GM23338 (cell line): ENCODE data around the gene ONECUT3. TPM values are rescaled to one million over a fixed set of nuclear protein-coding genes. Genes with fewer than 3 reads are reported as not detected.

Experiments used
- ATAC-seq: fragments of 200-7000 bp; cut with Tn5 transposase; 3 replicates; pipeline ENCODE4 v1.9.1; 2020
- DNase-seq: peaks from one replicate; pipeline ENCODE4 v3.0.0-alpha.2; 2015; ENCODE audit warnings: low spot score
- H2AFZ ChIP-seq: fragments of 200-600 bp; sonication (generic); 2 replicates; pipeline ENCODE4 v1.8.0; 2016; ENCODE audit warnings: antibody characterized with exemption, mild to moderate bottlenecking, moderate library complexity
- H3F3A ChIP-seq: fragments of 200-600 bp; sonication (generic); replicated peaks from 2 replicates; pipeline ENCODE4 v1.8.0; 2017; ENCODE audit warnings: antibody characterized with exemption, mixed run types, low read depth
- H3K27ac ChIP-seq: fragments of 200-600 bp; sonication (generic); 2 replicates; pipeline ENCODE4 v1.6.1; 2016; ENCODE audit warnings: low read depth
- H3K27me3 ChIP-seq: fragments of 200-600 bp; sonication (generic); 2 replicates; pipeline ENCODE4 v1.8.0; 2016; ENCODE audit warnings: mild to moderate bottlenecking, mixed run types, moderate library complexity; ENCODE audit not compliant: insufficient read depth
- H3K36me3 ChIP-seq: fragments of 200-600 bp; sonication (generic); 2 replicates; pipeline ENCODE4 v1.8.0; 2016; ENCODE audit warnings: mild to moderate bottlenecking; ENCODE audit not compliant: insufficient read depth
- H3K4me1 ChIP-seq: fragments of 200-600 bp; sonication (generic); 2 replicates; pipeline ENCODE4 v1.8.0; 2016; ENCODE audit warnings: mild to moderate bottlenecking, moderate library complexity; ENCODE audit not compliant: insufficient read depth
- H3K4me2 ChIP-seq: fragments of 200-600 bp; sonication (generic); 2 replicates; pipeline ENCODE4 v1.7.1; 2017; ENCODE audit warnings: mixed run types
- H3K4me3 ChIP-seq: fragments of 200-600 bp; sonication (generic); 2 replicates; pipeline ENCODE4 v1.6.1; 2016; ENCODE audit warnings: mixed run types
- H3K79me2 ChIP-seq: fragments of 200-600 bp; sonication (generic); replicated peaks from 2 replicates; pipeline ENCODE4 v1.8.0; 2017; ENCODE audit warnings: mild to moderate bottlenecking; ENCODE audit not compliant: insufficient read depth
- H3K9me2 ChIP-seq: fragments of 200-600 bp; sonication (generic); 2 replicates; pipeline ENCODE4 v1.8.0; 2017; ENCODE audit not compliant: insufficient read depth
- H4K20me1 ChIP-seq: fragments of 200-600 bp; sonication (generic); replicated peaks from 2 replicates; pipeline ENCODE4 v1.8.0; 2017; ENCODE audit warnings: mild to moderate bottlenecking; ENCODE audit not compliant: insufficient read depth
- H3K27ac Mint-ChIP-seq: 2 replicates; pipeline ENCODE4 v1.8.0; 2020; ENCODE audit warnings: inconsistent platforms, mild to moderate bottlenecking, moderate library complexity, mixed read lengths
- H3K27me3 Mint-ChIP-seq: 3 replicates; pipeline ENCODE4 v1.8.0; 2022; ENCODE audit warnings: low read depth, mild to moderate bottlenecking, moderate library complexity, mixed read lengths, inconsistent platforms; ENCODE audit not compliant: insufficient read depth, poor library complexity
- H3K36me3 Mint-ChIP-seq: 3 replicates; pipeline ENCODE4 v1.8.0; 2021; ENCODE audit warnings: low read depth, mild to moderate bottlenecking, inconsistent platforms, moderate library complexity, mixed read lengths
- H3K4me1 Mint-ChIP-seq: 3 replicates; pipeline ENCODE4 v1.8.0; 2020; ENCODE audit warnings: mild to moderate bottlenecking, inconsistent platforms, mixed read lengths
- H3K4me3 Mint-ChIP-seq: 3 replicates; pipeline ENCODE4 v1.8.0; 2021; ENCODE audit warnings: moderate library complexity, mild to moderate bottlenecking, inconsistent platforms, mixed read lengths
- H3K9me3 Mint-ChIP-seq: 3 replicates; pipeline ENCODE4 v1.8.0; 2020; ENCODE audit warnings: moderate library complexity, mild to moderate bottlenecking, inconsistent platforms, mixed read lengths
- CREB1 ChIP-seq: fragments of 250-450 bp; sonication (Bioruptor Pico); IDR thresholded peaks from 2 replicates; pipeline ENCODE4 v1.5.0; 2020; ENCODE audit warnings: low read depth, mild to moderate bottlenecking, moderate library complexity
- EZH2 ChIP-seq: fragments of 200-600 bp; sonication (generic); IDR thresholded peaks from one replicate; pipeline ENCODE4 v1.8.0; 2017; ENCODE audit warnings: antibody characterized with exemption, mild to moderate bottlenecking, low read depth; ENCODE audit not compliant: unreplicated experiment
- JUNB ChIP-seq: IDR thresholded peaks from one replicate; pipeline ENCODE4 v1.6.1; 2016; ENCODE audit warnings: antibody characterized with exemption; ENCODE audit not compliant: unreplicated experiment
- NANOG ChIP-seq: IDR thresholded peaks from 2 replicates; pipeline ENCODE4 v1.6.1; 2016; ENCODE audit warnings: antibody characterized with exemption, borderline replicate concordance
- POLR2AphosphoS5 ChIP-seq: IDR thresholded peaks from 2 replicates; pipeline ENCODE4 v1.6.1; 2016; ENCODE audit warnings: antibody characterized with exemption, low read depth
- REST ChIP-seq: IDR thresholded peaks from one replicate; pipeline ENCODE4 v1.6.1; 2018; ENCODE audit warnings: antibody characterized with exemption; ENCODE audit not compliant: unreplicated experiment
- ZNF331 ChIP-seq: fragments of 250-450 bp; sonication (Bioruptor Pico); IDR thresholded peaks from 2 replicates; pipeline ENCODE4 v1.5.0; 2020; ENCODE audit warnings: low read depth, mild to moderate bottlenecking, moderate library complexity
- polyA plus RNA-seq: library from polyadenylated mRNA; unstranded; fragments of >200 nt; fragmentation: Nextera tagmentation; extraction: Ambion mirVana; gene quantifications from 2 replicates; pipeline ENCODE4 v1.2.1, GENCODE V29; 2016
- total RNA-seq: library from RNA; depleted of rRNA; stranded (reverse); fragments of >200 nt; shearing (Covaris generic); gene quantifications from 2 replicates; pipeline ENCODE4 v1.2.3, GENCODE V29; 2014
- TF ChIP-seq, protein P1 (sequence below): IDR thresholded peaks from 2 replicates; pipeline ENCODE4 v1.6.1; 2016; ENCODE audit warnings: antibody characterized with exemption
- TF ChIP-seq, protein P2 (sequence below), 2 experiments: fragments of 200-600 bp in 1 of 2; sonication (generic) in 1 of 2; conservative IDR thresholded peaks; 2 replicates each; pipeline versions ENCODE4 v1.5.1 to v1.6.1; 2016 to 2017; ENCODE audit warnings: antibody characterized with exemption in 2 of 2, low read depth in 2 of 2, mild to moderate bottlenecking in 2 of 2, moderate library complexity in 1 of 2

The ONECUT3 gene
- total and polyA plus RNA-seq, 2 experiments from 2014 or later, result not detected

GRCh38 chr19:1752009-1752756 lies 1.1 kb upstream of the ONECUT3 start:
- peak; percentile 38 for DNase-seq
- no peak overlapping the region for H3K4me3 ChIP-seq
- no peak overlapping the region for H3K4me3 Mint-ChIP-seq
- no peak overlapping the region for H2AFZ ChIP-seq
- TF ChIP-seq EZH2 (peak; percentile 87), JUNB (no peak), REST (no peak), ZNF331 (CRISPR knock-in tag) (no peak), CREB1 (CRISPR knock-in tag) (no peak)
- TF ChIP-seq, protein P1, sequence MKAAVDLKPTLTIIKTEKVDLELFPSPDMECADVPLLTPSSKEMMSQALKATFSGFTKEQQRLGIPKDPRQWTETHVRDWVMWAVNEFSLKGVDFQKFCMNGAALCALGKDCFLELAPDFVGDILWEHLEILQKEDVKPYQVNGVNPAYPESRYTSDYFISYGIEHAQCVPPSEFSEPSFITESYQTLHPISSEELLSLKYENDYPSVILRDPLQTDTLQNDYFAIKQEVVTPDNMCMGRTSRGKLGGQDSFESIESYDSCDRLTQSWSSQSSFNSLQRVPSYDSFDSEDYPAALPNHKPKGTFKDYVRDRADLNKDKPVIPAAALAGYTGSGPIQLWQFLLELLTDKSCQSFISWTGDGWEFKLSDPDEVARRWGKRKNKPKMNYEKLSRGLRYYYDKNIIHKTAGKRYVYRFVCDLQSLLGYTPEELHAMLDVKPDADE, result no peak
- H3K36me3 Mint-ChIP-seq, result no peaks in the 10 kb centered on the region
- no peak for ATAC-seq
- H3F3A ChIP-seq, result peaks cover 14% of the 10 kb centered on the region
- H3K4me1 ChIP-seq, result peaks cover 24% of the 10 kb centered on the region; the same call in 1 of the 2 replicates
- H3K36me3 ChIP-seq, result no peaks in the 10 kb centered on the region
- no peak overlapping the region for H3K27ac ChIP-seq
- H3K4me2 ChIP-seq, result 0 out of 2 replicates have a peak overlapping the region, but pooled peaks have one; percentile 32
- no peak overlapping the region for H3K27ac Mint-ChIP-seq
- no peaks in the 10 kb centered on the region for H3K9me2 ChIP-seq
- peaks cover 86% of the 10 kb centered on the region for H3K27me3 Mint-ChIP-seq
- peaks cover 22% of the 10 kb centered on the region; the same call in 1 of the 2 replicates for H4K20me1 ChIP-seq
- H3K9me3 Mint-ChIP-seq, result no peaks in the 10 kb centered on the region; the same call in 2 of the 3 replicates
- H3K4me1 Mint-ChIP-seq, result peaks cover 18% of the 10 kb centered on the region
- peaks cover 92% of the 10 kb centered on the region for H3K27me3 ChIP-seq
- H3K79me2 ChIP-seq, result no peaks in the 10 kb centered on the region

GRCh38 chr19:1754018-1754635 lies 821 bp downstream of the ONECUT3 start:
- Mint-ChIP-seq H3K27ac (no peak overlapping the region), H3K4me3 (no peak overlapping the region), H3K4me1 (peaks cover 17% of the 10 kb centered on the region), H3K36me3 (no peaks in the 10 kb centered on the region), H3K9me3 (no peaks in the 10 kb centered on the region; the same call in 2 of the 3 replicates), H3K27me3 (peaks cover 86% of the 10 kb centered on the region)
- H4K20me1 ChIP-seq, result peaks cover 22% of the 10 kb centered on the region; the same call in 1 of the 2 replicates
- no peaks in the 10 kb centered on the region for H3K36me3 ChIP-seq
- H3K79me2 ChIP-seq, result no peaks in the 10 kb centered on the region
- H3K4me2 ChIP-seq, result no peak overlapping the region
- peak overlapping the region; percentile 43; the same call in 1 of the 2 replicates for H3K4me3 ChIP-seq
- no peak overlapping the region for H2AFZ ChIP-seq
- no peak for ATAC-seq
- H3K27me3 ChIP-seq, result peaks cover 92% of the 10 kb centered on the region
- peaks cover 14% of the 10 kb centered on the region; the same call in 1 of the 2 replicates for H3K4me1 ChIP-seq
- no peak overlapping the region for H3K27ac ChIP-seq
- TF ChIP-seq EZH2 (peak; percentile 63), NANOG (no peak), POLR2AphosphoS5 (no peak), CREB1 (CRISPR knock-in tag) (no peak), REST (no peak)
- TF ChIP-seq, protein P2, sequence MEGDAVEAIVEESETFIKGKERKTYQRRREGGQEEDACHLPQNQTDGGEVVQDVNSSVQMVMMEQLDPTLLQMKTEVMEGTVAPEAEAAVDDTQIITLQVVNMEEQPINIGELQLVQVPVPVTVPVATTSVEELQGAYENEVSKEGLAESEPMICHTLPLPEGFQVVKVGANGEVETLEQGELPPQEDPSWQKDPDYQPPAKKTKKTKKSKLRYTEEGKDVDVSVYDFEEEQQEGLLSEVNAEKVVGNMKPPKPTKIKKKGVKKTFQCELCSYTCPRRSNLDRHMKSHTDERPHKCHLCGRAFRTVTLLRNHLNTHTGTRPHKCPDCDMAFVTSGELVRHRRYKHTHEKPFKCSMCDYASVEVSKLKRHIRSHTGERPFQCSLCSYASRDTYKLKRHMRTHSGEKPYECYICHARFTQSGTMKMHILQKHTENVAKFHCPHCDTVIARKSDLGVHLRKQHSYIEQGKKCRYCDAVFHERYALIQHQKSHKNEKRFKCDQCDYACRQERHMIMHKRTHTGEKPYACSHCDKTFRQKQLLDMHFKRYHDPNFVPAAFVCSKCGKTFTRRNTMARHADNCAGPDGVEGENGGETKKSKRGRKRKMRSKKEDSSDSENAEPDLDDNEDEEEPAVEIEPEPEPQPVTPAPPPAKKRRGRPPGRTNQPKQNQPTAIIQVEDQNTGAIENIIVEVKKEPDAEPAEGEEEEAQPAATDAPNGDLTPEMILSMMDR (conservative IDR thresholded peaks at IDR 0.05; ENCODE audit: low read depth in 2 of 2), result no peak
- TF ChIP-seq, protein P1, result no peak
- no peaks in the 10 kb centered on the region for H3K9me2 ChIP-seq
- peaks cover 17% of the 10 kb centered on the region for H3F3A ChIP-seq
- DNase-seq, result no peak
